Measurements from ENCODE around the gene AKT3.
"Not testable (repeated sequence)": the region's sequence is repeated elsewhere in the genome, so short reads cannot be mapped to it uniquely, and the experiment has no call there.

Gene AKT3

DNA sequence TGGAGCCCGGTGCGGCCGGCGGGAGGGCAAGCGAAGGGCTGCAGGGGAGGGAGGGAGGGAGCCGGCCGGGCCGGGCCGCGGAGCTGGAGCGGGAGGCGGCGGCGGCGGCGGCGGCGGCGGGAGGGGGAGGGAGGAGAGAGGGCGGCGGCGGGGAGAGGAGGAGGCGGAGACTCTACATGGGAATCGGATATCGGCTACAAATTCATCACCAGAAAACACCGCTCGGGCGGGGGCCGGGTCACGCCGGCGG, at the start of gene AKT3:
TSS of gene AKT3 (minus strand) at position 42 of the 250 bp plus-strand sequence. CDS start 7,073 bp downstream, outside the sequence.
- no peak for DNase-seq

DNA sequence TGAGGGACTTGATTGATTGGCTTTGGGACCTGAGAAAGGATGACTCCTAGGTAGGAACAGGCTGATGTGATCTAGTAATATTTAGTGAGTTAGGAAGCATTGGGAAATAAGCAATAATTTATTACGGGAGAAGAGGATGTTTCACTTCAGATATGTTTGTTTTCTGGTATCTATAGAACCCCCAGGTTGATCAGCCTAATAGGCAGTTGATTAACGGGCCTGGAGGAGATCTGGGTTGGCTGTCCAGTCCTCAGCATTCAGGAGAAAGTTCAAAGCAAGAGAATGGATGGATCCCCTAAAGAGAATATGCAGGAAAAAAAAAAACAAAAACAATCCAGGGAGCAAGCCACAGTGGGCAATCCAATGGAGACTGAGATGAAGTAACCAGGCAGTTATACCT, 48.2 kb upstream of the AKT3 start:
- no peak for DNase-seq

DNA sequence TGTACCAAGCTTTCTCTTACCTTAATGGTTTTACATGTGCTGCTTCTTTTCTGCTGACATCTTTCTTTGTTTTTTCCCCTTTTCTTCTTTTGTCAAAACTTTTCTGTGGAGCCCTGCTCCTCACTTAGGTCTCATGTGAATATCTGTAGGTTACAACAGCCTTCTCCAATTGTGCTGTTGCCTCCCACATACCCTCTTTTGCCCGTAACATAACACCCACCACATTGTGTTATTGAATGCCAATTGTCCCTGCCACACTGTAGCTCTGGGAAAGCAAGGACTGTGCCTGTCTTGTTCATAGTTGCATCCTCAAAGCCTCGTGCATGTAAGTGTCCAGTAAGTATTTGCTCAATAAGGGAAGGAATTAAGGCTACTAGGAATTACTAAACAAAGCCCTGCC, 46.3 kb upstream of the AKT3 start:
- DNase-seq: no peak

DNA sequence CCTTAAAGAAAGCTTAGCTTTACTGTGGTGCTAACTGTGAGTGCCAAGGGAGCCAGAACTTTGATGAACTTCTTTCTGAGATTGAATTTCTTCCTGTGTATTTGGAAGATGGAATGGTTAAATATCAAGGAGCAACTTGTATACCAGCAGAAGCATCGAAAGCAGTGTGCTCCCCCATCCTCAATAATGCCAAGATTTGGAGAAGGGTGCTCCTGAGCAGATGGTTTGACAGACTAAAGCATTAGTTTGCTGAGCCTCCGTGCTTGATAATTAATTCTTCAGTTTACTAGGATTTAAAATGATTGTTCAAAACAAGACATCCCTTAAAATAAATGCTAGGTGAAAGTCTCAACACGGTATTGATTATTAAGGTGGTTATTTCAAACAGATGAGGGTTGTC, 42.4 kb upstream of the AKT3 start:
- DNase-seq: no peak

DNA sequence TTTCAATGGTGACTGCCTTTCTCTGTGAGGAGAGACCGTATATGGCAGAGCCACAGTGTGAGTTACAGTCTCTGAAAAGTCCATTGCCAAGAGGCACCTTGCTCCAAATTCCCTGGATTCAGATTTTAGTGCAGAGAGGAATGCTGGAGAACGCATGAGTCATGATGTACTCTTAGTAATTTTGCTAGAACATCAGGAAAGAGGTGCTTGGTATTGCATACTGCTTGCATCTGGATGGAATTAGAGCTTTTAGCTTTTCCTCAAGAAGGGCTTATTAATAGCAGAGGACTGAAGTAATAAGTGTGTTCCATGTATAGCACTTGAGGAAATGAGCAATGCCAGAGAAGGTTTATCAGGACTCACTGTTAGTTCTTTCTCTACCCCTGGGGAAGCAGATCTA, 40.5 kb upstream of the AKT3 start:
- DNase-seq: no peak

DNA sequence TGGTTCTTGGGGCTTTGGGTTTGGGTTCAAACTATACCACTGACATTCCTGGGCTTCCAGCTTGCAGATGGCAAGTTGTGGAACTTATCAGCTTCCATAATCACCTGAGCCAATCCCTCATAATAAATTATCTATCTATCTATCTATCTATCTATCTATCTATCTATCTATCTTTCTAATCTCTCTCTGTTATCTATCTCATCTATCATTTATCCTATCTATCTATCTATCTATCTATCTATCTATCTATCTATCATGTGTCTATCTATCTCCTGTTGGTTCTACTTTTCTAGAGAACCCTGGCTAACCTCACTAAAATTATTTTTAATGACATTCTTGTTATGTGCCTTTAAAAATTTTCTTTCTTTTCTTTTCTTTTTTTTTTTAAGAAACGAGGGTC, 35.8 kb upstream of the AKT3 start:
- DNase-seq: no peak

DNA sequence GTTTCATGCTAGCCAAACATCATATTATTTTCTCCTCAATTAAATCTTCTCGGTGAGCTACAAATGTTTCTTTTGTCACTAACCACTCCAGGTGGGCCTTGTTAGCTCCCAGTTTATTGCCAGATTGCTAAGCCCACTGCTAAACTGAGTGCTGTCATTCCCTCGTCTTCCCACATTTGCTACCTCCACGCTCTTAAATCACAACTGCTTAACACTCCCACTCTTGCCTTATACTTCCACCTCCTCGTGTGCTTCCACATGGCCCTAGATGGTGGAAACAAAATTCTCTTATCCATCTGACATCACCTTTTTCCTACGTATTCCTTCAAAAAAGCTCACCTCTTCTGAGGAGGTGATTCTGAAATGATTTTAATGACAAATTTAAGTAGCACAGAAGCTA, 34.6 kb upstream of the AKT3 start:
- no peak for DNase-seq

DNA sequence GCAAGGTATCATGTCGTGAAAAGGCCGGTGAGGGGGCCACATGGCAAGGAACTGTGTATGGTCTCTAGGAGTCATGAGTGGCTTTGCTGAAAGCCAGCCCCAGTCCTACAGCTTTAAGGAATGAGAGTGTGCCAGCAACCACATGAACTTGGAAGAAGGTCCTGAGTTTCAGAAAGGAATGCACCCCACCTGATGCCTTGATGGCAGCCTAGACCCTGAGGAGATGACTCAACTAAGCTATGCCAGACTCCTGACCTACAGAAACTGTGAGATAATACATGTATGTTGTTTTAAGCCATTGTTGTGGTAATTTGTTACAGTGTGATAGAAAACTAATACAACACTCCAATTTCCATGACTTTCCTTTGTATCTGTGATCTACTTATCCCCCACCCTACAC, 33.5 kb upstream of the AKT3 start:
- DNase-seq: no peak

DNA sequence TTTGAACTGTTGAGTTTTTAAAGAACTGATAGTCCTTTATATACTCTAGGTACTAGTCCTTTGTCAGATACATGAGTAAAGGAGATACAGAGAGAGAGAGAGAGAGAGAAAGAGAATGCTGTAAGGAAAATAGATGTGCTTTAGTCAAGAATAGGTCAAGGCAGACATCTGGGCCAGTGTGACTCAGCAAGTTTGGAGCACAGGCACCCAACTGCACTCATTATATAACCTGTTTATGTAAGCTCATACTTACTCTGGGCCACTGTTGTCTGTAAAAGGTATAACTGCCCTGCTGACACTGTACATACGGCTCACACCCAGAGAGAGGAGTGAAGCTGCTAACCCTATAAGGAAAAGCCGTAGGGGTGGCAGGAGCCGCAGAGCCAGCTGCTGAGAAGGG, 32.2 kb upstream of the AKT3 start:
- DNase-seq: no peak

DNA sequence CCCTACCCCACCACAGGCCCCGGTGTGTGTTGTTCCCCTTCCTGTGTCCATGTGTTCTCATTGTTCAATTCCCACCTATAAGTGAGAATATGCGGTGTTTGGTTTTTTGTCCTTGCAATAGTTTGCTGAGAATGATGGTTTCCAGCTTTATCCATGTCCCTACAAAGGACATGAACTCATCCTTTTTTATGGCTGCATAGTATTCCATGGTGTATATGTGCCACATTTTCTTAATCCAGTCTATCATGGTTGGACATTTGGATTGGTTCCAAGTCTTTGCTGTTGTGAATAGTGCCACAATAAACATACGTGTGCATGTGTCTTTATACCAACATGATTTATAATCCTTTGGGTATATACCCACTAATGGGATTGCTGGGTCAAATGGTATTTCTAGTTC, 27.0 kb upstream of the AKT3 start:
- not testable (repeated sequence) for DNase-seq

DNA sequence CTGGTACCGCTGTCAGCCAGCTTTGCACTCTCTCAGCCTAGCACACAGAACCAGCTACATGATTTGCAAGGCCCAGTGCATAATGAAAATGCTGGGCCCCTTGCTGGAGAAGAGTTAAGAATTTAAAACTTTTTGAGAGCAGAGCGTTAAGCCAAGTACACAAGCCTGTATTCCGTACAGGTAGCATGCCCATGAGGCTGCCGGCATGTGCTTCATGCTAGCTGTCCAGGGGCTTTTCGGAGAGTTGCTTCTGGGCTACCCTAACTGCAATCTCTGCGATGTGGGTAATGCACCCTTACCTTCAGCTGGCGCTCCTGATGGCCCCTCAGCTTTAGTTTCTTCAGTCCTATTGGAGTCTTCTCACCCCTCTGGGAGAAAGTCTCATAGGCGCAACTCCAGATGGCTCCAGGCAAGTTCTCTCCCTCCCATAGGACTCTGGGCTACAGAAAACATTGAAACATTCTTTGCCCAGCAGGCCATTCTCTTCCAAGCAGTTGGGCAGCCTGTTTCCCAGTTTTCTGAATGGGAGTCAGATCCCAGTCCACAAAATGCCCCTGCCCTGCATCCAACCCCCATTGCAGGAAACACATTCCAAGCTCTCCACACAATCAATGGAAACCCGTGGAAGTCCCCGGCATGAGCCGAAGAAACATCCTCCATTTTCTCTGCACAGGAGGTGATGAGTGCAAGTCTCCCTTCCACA, 5.7 kb upstream of the AKT3 start:
- no peak for DNase-seq

DNA sequence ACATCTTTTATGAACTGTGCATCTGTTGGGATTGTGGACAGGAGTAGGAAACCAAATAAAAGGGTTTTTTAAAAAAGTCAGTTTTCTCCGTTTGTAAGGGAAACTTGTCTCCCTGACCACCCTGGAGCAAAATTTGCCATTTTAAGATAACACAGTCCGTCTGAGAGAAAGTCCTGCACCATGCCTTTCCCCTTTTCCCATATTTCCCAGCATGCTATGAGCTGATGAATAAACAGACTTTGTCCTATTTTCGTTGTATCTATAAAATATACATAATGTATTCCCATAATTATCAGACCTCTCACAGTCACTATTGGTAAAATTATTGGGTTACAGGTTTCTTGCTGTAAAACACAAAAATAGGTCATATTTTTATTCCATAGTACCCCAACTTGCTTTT, 1.7 kb upstream of the AKT3 start:
- DNase-seq: no peak

DNA sequence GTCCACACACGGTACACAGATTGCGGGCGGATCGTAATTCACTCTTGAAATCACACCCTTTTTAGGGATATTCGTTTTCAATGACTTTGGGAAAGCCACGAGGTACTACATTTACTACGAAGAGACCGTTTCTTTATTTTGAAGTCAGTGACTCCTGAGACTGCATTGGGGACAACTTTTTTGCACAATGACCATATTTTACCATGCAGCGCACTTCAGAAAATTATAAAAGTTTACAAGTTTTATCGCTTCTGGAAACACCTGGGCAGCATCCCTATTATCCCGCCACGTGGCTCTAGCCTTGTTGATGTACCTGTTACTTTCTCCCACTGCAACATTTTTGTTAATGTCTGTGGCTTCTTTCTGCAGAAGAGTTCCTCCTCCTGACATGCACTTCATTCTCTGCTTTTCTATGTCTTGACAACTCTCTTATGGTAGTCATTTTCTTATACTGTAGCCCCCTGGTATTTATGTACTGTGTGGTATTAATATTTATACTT, 1.3 kb upstream of the AKT3 start:
- DNase-seq: no peak

DNA sequence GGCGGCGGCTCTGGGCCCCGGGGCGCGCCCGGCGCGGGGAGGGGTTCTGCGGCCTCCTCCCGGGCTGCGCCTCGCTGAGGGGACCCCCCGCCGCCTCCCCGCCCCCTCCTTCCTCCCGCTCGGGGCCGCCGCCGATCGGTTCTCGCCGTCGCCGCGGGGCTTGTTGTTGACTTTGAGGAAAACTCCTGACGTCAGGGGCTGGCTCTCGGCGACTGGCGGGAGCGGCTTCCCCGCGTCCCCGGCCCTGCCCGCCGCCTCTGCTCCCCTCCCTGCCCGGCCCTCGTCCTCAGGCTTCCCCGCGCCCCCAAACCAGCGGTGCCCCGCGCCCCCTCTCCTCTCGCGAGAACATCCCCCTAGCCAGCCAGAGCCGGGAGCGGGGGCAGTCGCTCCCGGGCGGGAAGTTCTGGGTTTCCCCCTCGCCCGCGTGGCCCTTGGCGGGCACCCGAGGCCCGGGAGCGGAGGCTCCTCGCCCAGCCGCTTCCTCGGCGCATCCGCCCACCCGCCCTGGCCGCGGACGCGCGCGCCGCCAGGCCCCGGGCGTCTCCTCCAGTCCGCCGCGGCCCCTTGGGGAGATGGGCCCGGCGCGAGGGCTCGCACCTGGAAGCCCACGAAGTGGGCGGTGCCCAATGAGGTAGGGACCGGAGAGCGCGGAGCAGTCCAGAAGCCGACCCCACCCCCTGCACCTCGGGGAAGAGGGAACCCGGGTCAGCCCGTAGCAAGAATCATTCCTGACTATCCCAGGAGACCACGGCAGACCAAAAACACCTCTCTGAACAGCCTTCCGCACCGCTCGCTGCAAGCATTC, 611 bp upstream of the AKT3 start:
- no peak for DNase-seq

DNA sequence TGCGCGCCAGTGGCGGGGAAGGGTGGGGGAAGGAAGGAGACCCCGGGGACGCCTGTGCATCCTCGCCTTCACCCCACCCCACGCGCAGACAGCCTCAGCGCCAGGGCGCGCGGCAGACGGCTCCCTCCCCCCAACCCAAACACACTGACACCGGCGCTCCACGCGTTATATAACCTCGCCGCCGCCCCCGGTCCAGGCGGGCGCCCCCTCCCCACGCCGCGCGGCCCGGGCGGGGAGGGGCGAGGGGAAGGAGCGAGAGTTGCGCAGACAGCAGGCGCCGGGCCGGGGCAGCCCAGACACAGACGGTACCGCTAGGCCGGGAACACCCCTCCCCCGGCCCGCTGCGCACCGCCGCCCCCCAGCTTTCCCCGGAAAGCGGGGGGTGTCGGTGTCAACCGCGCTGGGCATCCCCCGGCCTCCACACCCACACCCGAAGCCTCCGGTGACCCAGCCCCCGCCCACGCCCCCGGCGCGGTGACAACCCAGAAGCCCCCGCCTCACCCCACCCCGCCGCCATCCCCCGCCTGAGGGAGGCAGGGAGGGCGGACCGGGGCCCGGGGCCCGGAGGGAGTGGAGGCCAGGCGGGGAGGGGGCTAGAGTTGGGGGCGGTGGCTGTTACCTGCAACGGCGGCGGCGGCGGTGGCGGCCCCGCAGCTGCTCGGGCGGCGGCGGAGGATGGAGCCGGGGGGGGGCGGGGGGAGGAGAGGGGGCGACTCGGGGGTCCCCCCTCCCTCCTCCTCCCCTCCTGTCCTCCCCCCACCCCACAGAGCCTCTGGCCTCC, 432 bp downstream of the AKT3 start:
- no peak for DNase-seq

DNA sequence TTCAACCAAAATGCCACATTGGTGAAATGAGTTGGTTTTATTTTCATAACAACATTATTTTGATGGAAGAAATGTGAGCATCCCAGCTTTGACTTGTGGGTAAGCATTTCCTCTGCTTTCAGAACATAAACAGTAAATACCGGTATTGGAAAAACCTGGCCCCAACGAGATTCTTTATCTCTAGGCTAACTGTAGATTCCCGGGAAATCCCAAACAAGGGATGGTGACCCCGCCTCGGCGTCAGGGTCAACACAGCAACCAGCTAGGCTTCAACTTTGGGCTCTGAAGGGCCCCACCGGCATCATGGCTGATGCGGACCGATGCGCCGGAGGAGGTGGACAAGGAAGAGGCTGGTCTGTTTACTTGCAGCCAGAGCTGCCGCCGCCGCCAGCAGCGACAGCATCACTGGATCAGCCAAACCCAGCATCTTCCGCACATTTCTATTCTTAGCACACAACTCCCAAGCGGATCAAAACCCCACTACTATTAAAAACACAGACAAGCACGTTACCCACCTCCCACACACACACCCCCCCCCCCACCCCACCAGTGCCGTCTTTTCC, 1.1 kb downstream of the AKT3 start:
- DNase-seq: no peak

DNA sequence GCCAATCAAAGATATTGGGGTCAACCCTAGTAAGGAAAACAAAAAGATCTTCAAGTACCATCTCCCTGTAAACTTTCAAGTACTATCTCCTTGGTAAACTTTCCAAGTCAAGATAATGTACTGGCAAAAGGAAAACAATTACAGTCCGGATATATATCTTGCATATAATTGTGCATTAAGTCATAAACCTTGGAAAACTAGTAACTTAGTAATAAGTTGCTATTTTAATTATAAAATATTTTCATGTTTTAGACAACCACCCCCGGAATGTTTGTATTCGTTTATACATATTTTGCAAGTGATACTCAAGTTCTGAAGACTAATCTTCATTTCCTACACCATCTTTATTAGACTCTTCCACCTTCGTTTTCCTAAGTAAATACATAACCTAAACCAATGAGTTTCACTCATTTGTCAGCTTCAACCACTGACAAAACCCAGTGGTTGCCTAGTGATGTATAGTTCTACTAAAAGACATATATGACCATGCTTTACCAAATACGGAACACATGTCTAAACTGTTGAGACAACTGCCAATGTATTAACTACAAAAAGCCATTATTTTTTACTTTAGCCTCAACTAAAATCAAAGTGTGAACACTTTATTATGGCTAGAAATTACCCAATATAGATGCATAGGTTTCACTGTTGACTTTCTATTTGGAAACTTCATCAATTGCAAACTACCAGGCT, 1.7 kb downstream of the AKT3 start:
- no peak for DNase-seq

DNA sequence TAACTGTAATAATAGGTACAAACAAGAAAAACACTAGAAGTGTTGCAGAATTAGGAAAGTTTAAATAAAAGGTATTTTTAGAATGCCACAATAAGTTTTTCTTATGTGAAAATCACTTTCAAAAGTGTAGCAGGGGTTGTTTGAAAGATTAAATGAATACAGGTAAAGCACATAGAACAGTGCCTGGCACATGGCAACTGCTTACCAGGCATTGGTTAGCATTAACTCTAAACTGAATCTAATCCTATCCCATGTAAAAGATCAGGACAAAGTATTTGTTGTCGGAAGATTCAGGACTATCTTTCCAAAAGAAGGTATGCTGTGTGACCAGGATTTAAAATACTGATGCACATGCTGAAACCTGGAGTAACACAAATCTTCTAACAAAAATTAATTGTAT, 3.3 kb downstream of the AKT3 start:
- DNase-seq: no peak

DNA sequence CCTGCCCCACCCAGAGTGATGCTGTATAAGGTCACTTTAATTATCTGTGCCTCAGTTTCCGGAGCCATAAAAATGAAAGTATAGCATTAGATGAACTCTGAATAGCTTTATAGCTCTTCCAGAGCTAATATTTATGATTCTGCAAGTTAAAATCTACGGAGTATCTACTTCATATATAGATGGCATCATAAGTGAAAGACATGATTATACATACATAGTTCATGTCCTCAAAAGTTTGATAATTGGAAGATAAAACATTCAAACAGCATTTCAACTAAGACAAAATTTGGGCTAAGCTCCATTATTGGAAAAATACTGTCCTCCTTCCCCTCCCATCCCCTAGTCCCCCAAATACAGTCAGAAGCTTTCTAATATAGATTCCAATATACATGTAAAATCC, 4.2 kb downstream of the AKT3 start:
- no peak for DNase-seq

DNA sequence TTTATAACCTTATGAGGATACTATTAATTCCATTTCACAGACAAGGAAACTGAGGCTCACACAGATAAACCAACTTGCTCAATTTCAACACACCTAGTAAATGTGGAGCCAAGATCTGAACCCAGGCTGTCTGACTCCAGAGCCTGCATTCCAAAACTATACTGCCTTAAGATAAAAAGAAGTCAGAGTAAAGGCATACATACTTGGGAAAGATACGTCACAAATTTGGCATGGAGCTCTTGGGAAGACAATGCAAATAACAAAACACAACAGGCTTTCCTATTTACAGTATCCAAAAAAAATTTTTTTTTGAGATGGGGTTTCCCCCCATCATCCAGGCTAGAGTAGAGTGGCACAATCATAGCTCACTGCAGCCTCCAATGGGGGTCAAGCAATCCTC, 5.9 kb downstream of the AKT3 start:
- DNase-seq: no peak

DNA sequence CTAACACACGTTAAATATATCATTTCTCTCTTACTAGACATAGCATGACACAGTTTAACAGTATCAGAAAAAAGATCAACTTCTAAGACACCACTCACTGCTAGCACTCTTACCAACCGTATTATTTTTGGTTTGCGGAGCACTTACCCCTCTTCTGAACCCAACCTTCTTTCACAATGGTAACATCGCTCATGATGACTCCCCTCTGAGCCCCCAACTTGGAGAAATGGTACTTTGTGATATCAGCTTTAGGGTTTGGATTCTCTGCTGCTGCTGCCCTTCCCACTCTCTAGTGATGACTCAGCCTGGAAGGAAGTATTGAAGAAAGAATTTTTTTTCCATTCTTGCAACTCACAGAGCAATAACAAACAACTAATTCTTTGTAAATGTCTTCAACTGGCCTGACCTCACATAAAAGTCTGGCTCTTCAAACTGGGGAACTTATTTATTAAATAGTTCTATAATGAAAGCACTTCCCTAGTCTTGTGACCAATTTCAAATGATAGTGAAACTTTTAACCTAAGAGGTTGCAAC, 7.0 kb downstream of the AKT3 start:
- no peak for DNase-seq

DNA sequence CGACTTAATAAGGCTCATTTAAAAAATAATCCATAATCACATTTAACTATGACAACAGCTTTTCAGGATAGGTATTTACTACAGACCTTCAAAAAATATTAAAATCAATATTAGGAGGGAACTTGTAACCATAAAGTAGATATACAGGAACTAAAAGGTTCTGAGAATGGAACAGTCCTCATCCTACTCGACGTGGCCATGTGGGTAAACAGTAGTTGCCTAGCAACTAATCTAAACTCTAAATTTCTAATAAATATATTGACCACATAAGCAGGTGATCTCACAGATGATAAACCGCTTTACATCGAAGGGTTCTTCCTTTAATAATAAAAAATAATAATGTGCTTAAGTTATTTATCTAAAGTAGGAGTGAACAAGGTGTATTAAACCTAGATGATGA, 7.9 kb downstream of the AKT3 start:
- no peak for DNase-seq

DNA sequence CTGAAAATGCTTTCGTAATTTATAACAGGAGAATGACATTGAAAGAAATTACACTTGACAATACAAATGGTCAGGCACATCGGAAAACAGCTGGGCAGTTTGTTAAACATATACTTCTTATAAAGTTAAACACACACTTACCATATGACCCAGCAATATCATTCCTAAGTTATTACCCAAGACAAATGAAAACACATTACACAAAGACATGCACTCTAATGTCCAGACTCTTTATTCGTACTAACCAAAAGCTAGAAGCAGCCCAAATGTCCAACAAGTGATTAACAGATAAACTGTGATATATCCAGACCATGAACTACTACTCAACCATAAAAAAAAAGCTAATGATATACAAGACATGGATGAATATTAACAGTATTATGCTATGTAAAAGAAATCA, 8.5 kb downstream of the AKT3 start:
- DNase-seq: no peak
